SK-MEL-5 (cell line): ENCODE data around the gene AQP10. TPM values are rescaled to one million over a fixed set of nuclear protein-coding genes. Genes with fewer than 3 reads are reported as not detected.
"Not testable (repeated sequence)": the region's sequence is repeated elsewhere in the genome, so short reads cannot be mapped to it uniquely, and the experiment has no call there.

ENCODE experiments used
- DNase-seq: peaks from one replicate; pipeline ENCODE4 v3.0.0-alpha.2; 2016; ENCODE audit warnings: low read depth, low spot score
- in situ Hi-C: cut with HindIII; loops from 2 replicates; pipeline ENCODE4 v1.10.0; 2016; ENCODE audit warnings: low sequenced_read_pairs, high pct_unique_total_duplicates, low pct_unique_long_range_greater_than_20kb
- total RNA-seq: library from RNA; depleted of rRNA; stranded (reverse); fragments of >200 nt; shearing (Covaris generic); gene quantifications from 2 replicates; pipeline ENCODE4 v1.2.3, GENCODE V29; 2014

Gene AQP10
- total RNA-seq, 1 experiment from 2014 or later: not detected

GRCh38 chr1:154334079-154335024 lies 13.5 kb downstream of the AQP10 start:
- DNase-seq: peak; percentile 94
- in situ Hi-C loops: no loop called here

GRCh38 chr1:154335025-154335714 lies 14.3 kb downstream of the AQP10 start:
- in situ Hi-C loops: no loop called here
- DNase-seq: peak; percentile 99

- DNase-seq: no peak
- in situ Hi-C loops: no loop called here
These were observed 16.5 kb downstream of the AQP10 start for GRCh38 chr1:154337253-154337894.

GRCh38 chr1:154338875-154339274 lies 18.0 kb downstream of the AQP10 start:
- no peak for DNase-seq
- in situ Hi-C loops: no loop called here

GRCh38 chr1:154341366-154341765 lies 20.5 kb downstream of the AQP10 start:
- DNase-seq, in situ Hi-C loops: not testable (repeated sequence)

GRCh38 chr1:154342132-154342531 lies 21.2 kb downstream of the AQP10 start:
- in situ Hi-C loops: no loop called here
- no peak for DNase-seq

- in situ Hi-C loops: no loop called here
- DNase-seq: no peak
These were observed 22.1 kb downstream of the AQP10 start for GRCh38 chr1:154342836-154343472.

- in situ Hi-C loops: no loop called here
- peak; percentile 87 for DNase-seq
These were observed 24.3 kb downstream of the AQP10 start for GRCh38 chr1:154344977-154345837.

- in situ Hi-C loops: no loop called here
- no peak for DNase-seq
These were observed 25.5 kb downstream of the AQP10 start for GRCh38 chr1:154346276-154346917.

- in situ Hi-C loops: no loop called here
- no peak for DNase-seq
These were observed 27.1 kb downstream of the AQP10 start for GRCh38 chr1:154347961-154348360.

- DNase-seq: no peak
- in situ Hi-C loops: no loop called here
These were observed 27.7 kb downstream of the AQP10 start for GRCh38 chr1:154348429-154349076.

- in situ Hi-C loops: no loop called here
These were observed 28.2 kb downstream of the AQP10 start for GRCh38 chr1:154349121-154349520.

GRCh38 chr1:154350383-154350782 lies 29.5 kb downstream of the AQP10 start:
- no peak for DNase-seq
- in situ Hi-C loops: no loop called here

More at GRCh38 chr1:154349121-154349520, 28.2 kb downstream of the AQP10 start:
- no peak for DNase-seq

GRCh38 chr1:154351363-154352068 lies 30.6 kb downstream of the AQP10 start:
- DNase-seq: no peak
- in situ Hi-C loops: no loop called here

- in situ Hi-C loops: no loop called here
- no peak for DNase-seq
These were observed 31.3 kb downstream of the AQP10 start for GRCh38 chr1:154352245-154352580.
